NCI-H2081 treated with DMSO at 0.1 percent for 48 hours (cell line): Measurements from ENCODE around the gene ZIC2.

Experiments used
- DNase-seq: peaks from one replicate; lab custom pipeline; 2025; lab: John Stamatoyannopoulos, UW

ZIC2 gene

DNA sequence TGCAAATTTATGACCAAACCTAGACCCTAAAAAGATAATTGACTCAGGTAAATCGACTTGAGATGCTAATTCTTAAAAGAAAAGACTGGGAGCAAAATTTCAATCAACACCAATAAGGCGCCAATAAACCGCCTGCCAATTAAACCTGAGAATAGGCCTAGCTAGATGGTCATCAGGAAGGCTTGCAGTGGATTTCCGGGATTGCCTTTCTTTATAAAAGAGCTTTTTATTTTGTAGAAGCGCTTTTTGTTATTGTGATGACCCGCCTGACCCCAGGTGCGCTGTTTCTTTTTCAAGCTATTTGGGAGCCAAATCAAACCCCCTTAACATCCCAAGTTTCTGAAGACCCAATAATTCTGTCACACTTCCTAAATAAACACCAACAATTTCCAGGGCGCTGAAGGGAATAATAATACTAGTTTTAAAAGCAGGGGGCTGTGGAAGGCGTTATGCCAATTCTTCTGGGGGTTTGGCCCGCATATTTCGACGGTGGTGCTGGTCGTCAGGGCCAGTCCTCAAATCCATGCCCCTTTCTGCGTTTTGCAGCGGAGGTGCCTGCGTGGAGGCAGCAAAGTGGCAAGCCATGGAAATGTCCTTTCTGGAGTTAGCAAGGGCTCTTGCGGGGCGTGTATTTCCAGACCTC lies 7.2 kb upstream of the ZIC2 start:
- no peak for DNase-seq

DNA sequence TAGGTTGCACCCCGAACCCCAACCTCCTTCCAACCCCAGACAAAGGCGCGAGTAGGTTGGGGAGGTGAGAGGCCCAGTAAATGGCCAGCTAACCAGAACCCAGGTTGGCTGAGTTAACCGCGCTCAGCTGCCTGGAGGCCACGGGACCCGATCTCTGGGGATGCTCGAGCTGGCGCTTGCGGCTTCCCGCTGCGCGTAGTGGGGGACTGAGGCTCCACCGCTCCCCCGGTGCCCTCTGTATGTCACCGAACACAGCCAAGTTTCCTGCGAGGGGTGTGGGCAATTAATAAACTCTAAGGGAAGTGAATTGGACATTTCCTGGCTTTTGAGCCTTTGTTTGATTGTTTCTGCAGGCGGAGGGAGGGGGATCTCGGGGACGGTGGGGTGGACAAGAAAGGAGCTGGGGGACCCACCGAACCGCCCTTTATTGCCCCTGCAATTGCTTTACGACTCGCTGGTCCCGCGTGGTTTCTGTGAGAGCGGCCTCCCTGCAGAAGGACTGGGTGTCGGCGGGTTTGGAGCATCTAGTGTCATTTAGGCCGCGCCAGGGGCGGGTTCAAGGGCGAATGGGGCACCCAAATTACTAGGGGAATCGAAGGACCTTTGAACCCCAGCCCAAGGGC lies 6.5 kb upstream of the ZIC2 start:
- no peak for DNase-seq

DNA sequence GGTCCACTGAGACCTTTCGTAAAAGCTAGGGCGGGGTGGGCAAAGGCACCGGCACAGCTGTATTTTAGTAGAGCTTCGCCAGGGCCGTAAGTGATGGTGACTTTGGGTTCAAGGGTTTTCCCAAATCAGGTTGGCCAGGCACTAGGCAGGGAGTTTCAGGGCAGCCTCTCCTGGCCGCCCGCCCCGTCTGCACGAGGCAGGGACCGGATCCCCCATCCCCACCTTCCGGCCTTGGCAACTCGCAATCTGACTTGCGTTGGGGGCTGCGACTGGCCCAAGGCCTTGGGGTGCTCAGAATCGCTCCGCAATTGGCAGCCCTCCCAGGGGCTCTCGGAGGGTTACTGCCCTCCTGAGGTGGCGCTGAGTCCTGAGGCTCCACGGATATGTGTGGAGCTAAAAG lies 6.0 kb upstream of the ZIC2 start:
- DNase-seq = no peak

DNA sequence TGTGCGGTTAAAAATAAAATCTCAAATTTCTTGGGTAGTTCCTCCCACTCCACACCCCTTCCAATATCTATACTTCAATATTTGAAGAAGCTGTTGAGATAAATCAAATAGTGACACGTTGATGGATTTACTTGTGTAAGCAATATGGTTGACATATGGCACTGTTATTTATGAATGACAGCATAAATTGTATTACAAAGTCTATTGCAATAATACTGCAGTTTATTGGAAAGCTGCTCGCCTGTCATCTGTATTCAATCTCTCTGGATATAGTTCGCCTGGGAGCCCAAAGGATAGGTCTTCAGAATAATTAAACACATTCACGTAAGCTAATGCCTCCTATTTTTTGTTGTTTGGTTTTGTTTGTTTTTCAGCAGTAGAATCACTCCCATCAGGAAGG lies 5.0 kb upstream of the ZIC2 start:
- DNase-seq = no peak

DNA sequence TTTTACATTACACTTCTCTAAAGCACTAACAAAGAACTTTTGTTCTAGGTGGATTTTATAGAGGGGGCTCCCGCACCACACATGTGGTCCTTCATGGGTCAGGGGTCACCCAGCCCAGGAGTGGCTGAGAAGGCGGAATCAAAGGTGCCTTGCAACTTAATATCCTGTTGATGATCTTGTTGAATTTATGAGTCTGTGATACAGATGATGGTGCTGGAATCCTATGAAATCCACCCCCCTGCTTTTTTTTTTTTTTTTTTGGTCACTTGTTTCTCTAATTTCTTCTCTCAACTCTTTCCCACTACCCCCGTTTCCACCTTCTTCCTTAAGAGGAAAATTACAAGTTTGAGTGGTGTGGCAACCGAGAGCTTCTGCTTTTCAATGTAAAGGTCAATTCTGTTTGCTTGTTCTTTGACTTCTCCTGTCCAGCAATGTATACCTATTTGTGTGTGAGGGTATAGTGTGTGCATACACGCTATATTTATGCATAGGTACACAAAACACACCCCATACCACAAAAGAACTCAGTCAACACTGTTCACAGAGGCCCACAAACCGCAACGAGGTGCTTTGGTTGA lies 4.2 kb upstream of the ZIC2 start:
- no peak for DNase-seq

DNA sequence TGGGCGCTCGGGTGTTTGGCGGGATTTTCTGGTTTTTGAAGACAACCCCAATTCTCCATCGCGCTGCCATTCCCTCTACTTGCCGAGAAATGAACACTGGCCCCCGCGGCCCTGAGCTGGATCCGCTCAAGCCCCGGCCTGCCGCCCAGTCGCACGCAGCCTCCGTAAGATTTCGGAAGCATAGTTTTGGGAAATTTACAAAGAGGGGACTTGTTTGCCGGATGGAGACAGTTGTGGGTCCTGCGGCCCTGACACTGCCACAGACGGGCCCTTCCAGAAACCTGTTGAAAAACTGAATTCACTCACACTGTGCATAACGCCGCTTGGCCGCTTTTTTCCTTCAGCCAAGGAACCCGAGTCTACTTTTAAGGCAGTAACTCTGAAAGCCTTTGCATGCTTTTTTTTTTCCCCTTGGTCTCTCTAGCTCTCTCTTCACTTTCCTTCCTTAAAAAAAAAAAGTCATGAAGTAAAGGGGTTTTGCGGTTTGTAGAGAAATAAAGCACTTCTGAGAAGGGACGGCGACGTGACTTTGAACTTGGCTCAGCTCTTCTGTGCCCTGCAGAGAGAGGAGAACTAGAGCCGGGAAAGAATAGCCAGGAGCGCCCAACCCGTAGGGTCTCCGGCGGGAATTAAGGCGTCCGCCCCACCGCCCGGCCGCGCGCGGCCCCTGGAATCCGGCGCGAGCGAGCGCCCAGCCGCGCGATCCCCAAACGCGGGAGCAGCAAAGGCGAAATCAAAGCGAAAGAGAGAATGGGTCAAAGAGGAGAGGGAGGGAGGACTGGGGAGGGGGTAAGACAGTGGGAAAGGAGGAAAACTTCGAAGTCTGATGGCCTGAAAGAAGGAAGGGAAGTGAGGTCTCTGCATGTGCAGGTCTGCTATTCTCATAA lies 3.4 kb upstream of the ZIC2 start:
- DNase-seq = no peak

DNA sequence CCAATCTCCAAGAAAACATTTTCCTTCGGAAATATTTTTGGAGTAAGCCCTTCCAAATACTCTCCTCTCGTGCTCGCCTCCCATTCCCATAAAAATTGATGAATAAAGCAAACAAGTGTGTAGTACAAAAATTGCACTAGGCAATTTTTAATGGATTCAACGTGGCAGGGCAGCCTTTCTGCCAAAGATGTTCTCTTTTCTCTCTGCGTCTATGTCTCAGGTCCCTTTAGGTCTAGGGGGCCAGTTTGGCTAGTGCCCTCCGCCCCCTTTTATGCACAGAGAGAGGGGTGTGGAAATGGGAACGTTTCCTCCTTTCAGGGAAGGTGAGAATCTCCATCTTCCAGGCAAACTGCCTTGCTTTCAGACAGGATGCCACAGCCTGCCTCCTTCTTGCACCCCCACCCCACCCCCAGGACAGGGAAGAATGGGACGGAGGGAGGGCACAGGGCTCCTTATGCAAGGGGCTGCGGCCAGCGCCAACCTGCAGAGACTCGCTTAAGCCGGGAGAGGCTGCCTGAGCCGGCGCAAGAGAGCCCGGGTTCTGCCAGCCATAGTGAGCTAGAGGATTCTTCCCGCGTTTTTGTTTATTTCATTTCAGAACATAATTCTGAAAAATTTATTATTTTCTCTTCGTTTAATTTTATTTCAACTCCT lies 2.7 kb upstream of the ZIC2 start:
- DNase-seq = no peak

DNA sequence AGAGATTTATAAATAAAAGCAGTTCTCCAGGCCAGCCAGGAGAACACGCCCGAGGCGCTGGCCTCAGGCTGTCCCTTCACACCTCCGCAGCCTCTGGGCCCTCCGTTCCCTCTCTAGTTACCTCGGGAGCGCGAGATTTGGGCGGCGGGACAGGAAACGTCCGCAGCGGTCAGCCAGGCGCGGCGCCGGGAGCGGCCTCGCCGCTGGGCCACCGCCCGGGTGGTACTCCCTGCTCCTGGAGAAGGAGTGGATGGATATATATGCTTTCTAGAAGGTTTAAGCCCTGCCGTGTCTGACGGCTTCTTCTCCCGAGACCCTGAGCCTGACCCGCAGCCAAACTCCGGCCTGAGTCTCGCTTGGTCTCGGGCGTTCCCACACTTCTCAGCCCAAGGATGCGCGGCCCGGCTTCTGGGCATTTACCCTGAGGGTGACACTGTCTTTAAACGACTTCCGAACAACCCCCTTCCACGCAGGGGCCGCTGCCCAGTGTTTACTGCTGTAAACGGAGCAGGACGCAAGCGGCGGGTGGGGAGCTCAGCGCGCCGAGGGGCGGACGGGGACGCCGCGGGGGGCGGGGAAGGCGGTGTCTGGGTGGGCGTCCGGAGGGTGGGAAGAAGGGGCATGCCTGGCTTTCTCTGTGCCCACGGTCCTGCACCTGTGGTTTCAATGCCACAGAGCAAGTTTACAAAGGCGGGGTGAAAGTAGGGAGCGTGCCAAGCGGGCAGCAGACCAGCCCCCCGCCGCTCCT lies 2.0 kb upstream of the ZIC2 start:
- no peak for DNase-seq

DNA sequence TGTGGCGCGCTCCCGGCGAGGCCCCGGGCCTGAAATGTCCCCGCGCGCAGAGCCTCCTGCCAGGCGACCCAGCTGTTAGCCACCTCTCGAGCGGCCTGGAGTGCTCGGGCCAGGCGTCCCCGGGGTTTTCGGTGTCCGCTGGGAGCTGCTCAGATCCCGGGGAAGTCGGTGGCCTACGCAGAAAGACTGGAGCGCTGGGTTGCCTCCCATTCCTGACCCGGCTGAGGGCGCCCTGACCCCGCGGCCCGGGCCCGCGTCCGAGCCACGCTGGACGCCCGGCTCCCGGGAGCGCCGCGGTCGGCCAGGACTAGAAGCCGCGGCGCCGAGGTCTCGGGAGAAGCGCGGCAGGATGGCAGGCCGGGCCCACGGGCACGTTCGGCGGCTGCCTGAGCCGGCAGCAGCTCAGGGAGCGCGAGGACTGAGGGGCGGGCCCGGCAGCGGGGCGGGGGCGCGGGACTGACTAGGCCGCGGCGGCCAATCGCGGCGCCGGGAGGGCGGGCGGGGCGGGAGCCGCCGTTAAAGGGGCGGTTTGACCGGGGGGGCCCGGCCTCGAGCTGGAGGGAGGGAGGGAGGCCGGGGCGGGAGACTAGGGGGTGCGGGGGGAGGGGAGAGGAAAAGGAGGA lies 1.3 kb upstream of the ZIC2 start:
- DNase-seq = no peak

DNA sequence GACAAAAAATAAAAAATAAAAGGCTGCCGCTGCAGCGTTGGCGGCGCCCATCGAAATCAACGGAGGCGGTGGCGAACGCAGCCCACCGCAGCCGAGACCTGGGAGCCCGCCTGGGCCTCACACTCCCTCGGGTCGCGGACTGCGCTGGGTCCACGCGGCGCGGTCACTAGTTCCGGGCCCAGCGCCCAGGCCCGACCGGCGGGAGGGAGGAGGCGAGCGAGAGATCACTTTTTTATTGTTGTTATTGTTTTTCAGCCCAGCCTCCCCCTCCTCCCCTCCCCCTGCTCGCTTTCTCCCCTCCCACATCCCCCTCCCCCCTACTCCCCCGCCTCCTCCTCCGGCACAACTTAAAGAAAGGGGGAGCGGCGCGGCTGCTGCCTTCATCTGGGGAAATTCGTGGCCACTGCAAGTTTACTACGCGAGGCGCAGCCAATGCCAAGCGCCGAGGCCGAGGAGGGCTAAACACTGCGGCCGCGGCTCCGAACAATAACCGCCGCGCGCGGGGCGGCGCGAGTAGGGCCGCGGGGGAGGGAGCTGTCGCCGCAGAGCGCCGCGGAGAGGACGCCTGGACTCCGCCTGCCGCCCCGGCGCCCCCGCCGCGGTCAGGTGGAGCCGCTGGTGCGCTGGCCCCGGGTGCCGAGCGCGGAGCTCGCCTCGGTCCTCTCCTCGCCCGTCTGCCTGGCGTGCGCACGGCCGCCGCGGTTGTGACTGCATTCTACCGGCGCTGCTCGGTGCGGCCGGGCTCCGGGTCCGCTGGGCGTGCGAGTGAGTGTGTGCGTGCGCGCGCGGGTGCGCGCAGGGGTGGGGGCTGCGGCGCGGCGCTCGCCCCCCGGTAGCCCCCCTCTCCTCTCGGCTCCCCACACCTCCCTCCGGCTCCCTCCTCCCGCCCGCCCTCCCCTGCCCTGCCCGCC lies 505 bp upstream of the ZIC2 start:
- DNase-seq = no peak

DNA sequence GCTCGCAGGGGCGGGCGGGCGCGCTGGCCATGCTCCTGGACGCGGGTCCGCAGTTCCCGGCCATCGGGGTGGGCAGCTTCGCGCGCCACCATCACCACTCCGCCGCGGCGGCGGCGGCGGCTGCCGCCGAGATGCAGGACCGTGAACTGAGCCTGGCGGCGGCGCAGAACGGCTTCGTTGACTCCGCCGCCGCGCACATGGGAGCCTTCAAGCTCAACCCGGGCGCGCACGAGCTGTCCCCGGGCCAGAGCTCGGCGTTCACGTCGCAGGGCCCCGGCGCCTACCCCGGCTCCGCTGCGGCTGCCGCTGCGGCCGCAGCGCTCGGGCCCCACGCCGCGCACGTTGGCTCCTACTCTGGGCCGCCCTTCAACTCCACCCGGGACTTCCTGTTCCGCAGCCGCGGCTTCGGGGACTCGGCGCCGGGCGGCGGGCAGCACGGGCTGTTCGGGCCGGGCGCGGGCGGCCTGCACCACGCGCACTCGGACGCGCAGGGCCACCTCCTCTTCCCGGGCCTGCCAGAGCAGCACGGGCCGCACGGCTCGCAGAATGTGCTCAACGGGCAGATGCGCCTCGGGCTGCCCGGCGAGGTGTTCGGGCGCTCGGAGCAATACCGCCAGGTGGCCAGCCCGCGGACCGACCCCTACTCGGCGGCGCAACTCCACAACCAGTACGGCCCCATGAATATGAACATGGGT lies 599 bp downstream of the ZIC2 start:
- DNase-seq = no peak

DNA sequence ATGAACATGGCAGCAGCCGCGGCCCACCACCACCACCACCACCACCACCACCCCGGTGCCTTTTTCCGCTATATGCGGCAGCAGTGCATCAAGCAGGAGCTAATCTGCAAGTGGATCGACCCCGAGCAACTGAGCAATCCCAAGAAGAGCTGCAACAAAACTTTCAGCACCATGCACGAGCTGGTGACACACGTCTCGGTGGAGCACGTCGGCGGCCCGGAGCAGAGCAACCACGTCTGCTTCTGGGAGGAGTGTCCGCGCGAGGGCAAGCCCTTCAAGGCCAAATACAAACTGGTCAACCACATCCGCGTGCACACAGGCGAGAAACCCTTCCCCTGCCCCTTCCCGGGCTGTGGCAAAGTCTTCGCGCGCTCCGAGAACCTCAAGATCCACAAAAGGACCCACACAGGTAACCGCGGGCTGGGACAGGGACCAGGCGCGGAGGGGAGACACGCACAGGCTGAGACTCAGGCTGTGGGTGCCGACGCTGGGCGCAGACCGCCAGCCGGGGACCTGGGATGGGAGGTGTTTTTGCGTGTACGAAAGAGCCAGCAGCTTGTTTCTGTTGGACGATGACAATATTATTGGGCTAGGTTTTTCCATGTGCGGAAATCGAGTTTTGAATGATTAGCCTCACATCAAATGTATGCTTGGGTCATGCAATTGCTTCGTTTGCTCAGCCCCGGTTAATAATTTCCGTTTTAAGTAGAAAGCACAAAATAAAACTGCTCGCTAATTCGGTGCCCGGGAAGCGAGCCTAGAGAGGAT lies 1.3 kb downstream of the ZIC2 start:
- no peak for DNase-seq

DNA sequence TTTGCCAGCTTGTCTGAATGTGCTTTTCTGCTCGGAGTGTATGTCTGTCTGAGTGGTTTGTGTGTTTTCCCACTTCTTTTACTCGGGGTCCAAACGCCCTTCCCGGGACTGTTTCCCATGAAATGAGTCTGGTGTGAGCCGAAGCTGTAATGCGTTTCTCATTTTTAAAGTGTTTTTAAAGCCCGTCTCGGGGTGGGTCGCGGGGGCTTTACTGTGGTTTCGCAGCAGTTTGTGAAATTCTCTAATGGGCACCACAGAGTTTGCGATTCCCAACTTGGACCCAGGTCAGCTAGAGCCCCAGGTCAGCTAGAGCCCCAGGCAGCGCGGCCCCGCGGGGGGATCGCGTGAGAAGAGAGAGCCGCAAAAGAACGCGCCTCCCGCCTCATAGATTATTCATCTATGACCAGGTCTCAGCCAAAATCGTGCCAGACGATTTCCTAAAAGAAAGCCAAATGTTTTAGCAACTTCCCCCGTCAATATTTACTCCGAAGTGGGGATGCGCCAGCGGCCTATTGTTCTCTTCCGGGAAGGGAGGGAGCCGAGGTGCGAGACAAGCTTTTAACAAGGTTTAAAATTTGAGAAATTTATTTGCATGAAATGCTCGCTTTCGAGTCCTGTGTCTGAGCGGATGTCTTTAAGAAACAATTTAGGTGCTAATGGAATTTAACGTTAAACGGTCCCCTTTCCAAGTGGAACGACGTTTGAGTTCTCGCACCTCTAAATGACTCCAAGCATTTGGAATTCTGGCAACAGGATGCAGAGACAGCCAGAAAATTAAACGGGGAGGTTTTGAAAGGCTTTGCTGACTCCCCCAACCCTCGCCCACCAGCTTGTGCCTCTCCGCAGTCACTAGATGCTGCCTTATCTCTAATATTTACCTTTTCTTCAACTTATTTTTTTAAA lies 2.2 kb downstream of the ZIC2 start:
- no peak for DNase-seq

DNA sequence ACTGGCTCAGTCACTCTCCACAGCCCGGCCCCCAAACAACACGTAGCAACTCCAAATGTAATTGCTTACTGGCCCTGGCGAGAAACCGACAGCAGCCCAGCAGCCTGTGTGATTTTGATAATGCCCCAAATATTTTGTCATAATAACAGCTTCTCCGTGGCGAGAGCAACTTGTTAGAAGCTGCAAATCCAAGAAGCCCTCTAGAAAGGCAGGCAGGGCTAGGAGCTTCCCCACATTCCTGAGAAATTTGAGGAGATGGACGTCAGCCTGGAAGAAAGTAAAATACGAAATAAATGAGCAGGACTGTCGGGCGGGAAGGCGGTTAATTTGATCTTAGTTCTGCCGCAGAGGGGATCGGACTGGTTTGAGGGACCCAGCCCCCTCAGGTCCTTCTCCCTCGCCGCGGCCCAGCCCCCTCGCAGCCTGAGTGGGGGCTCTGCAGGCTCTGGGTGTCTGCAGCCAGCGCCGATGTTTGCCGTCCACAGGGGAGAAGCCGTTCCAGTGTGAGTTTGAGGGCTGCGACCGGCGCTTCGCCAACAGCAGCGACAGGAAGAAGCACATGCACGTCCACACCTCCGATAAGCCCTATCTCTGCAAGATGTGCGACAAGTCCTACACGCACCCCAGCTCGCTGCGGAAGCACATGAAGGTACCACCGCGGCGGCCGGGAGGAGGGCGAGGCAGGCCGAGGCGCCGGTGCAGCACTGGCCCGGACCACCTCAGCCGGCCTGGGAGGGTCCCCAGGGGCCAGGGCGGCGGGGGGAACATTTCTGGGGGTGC lies 3.1 kb downstream of the ZIC2 start:
- DNase-seq = no peak

DNA sequence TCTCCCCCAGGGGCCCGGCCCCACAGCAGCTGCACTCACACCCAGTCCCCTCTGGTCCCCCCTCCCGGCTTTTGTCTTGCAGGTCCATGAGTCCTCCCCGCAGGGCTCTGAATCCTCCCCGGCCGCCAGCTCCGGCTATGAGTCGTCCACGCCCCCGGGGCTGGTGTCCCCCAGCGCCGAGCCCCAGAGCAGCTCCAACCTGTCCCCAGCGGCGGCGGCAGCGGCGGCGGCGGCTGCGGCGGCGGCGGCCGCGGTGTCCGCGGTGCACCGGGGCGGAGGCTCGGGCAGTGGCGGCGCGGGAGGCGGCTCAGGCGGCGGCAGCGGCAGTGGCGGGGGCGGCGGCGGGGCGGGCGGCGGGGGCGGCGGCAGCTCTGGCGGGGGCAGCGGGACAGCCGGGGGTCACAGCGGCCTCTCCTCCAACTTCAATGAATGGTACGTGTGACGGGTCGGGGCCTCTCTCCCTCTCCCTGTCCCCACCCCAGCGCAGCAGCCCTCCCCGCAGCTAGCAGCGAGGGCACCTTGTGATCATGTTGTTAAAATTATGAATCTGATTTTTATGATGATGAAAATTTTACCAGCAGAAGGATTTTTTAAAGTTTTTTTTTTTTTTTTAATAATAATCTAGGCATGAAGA lies 3.8 kb downstream of the ZIC2 start:
- no peak for DNase-seq

DNA sequence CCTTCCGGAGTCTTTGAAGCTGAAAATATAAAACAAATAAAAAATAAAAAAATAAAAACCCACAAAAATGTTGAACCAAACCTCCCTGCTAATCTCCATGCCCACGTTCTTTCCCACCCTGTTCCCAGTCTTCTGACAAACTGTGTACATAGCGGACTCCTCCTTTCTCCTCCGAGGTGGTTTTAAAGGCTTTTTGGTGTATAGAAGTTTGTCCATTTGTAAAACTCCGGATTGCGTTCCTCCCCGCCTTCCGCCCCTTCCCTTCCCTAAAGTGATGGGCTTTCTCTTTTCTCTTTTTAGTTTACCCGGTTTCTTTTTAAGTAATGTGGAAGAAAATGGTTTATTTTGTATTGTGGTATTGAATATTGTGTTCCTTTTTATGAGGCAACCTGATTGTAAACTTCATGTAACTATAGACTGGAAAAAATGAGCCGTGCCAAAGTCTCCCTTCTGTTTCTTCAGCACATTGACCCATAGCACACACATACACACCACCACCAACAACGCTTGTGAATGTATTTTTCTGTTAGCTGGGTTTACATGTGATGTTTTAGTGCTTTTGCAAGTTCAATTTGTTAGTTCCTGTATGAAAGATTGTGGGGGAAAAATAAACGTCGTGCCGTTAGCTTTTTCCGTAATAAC lies 4.4 kb downstream of the ZIC2 start:
- no peak for DNase-seq
